ENCODE measurements around the gene KIF5B. TPM values are rescaled to one million over a fixed set of nuclear protein-coding genes. Genes with fewer than 3 reads are reported as not detected.

KIF5B gene
- total RNA-seq, 2 donors from 2014 or later, result 148 to 164 TPM

- Histone ChIP-seq H3K9me3 (no peaks in the 10 kb centered on the region), H3K36me3 (no peaks in the 10 kb centered on the region), H3K27ac (no peak overlapping the region), H3K4me3 (no peak overlapping the region), H3K4me1 (ENCODE audit: control insufficient read depth in 1 of 2, low read depth in 2 of 2) (no peaks in the 10 kb centered on the region), H3K27me3 (replicated peaks; ENCODE audit: insufficient read depth) (no peaks in the 10 kb centered on the region)
- ATAC-seq (ENCODE audit: insufficient number of reproducible peaks, low FRiP score, low read depth), result no peak
- no peak for DNase-seq (ENCODE audit: low spot score)
- TF ChIP-seq CTCF (IDR thresholded peaks at IDR 0.05), result no peak
Measured at GRCh38 chr10:31963589-31963980, 92.6 kb downstream of the KIF5B start.

- H3K4me1 ChIP-seq (ENCODE audit: control insufficient read depth in 1 of 2, low read depth in 2 of 2), result no peaks in the 10 kb centered on the region
- no peaks in the 10 kb centered on the region for H3K9me3 ChIP-seq
- no peak overlapping the region for H3K27ac ChIP-seq
- H3K36me3 ChIP-seq, result no peaks in the 10 kb centered on the region
- H3K27me3 ChIP-seq (replicated peaks; ENCODE audit: insufficient read depth), result no peaks in the 10 kb centered on the region
- no peak overlapping the region for H3K4me3 ChIP-seq
- no peak for ATAC-seq (ENCODE audit: insufficient number of reproducible peaks, low FRiP score, low read depth)
- no peak for TF ChIP-seq CTCF (IDR thresholded peaks at IDR 0.05)
- no peak for DNase-seq (ENCODE audit: low spot score)
Measured at GRCh38 chr10:31962826-31963588, 93.2 kb downstream of the KIF5B start.

GRCh38 chr10:31961277-31962074 lies 94.7 kb downstream of the KIF5B start:
- Histone ChIP-seq H3K27me3 (replicated peaks; ENCODE audit: insufficient read depth) (no peaks in the 10 kb centered on the region), H3K4me3 (no peak overlapping the region), H3K27ac (no peak overlapping the region), H3K9me3 (no peaks in the 10 kb centered on the region), H3K36me3 (no peaks in the 10 kb centered on the region), H3K4me1 (ENCODE audit: control insufficient read depth in 1 of 2, low read depth in 2 of 2) (no peaks in the 10 kb centered on the region)
- no peak for TF ChIP-seq CTCF (IDR thresholded peaks at IDR 0.05)
- ATAC-seq (ENCODE audit: insufficient number of reproducible peaks, low FRiP score, low read depth) (no peak), DNase-seq (ENCODE audit: low spot score) (no peak)

GRCh38 chr10:31959461-31960173 lies 96.6 kb downstream of the KIF5B start:
- DNase-seq (ENCODE audit: low spot score) (no peak), ATAC-seq (ENCODE audit: insufficient number of reproducible peaks, low FRiP score, low read depth) (no peak)
- Histone ChIP-seq H3K4me1 (ENCODE audit: control insufficient read depth in 1 of 2, low read depth in 2 of 2) (no peaks in the 10 kb centered on the region), H3K36me3 (no peaks in the 10 kb centered on the region), H3K4me3 (no peak overlapping the region), H3K9me3 (no peaks in the 10 kb centered on the region), H3K27me3 (replicated peaks; ENCODE audit: insufficient read depth) (no peaks in the 10 kb centered on the region), H3K27ac (no peak overlapping the region)
- TF ChIP-seq CTCF (IDR thresholded peaks at IDR 0.05), result no peak

Other genes with a start within 250 kb of the KIF5B start
- 10 to 100 TPM; 26.3 to 37.2 TPM for gene ARHGAP12, start 127.6 kb downstream of the KIF5B start, total RNA-seq

All from thoracic aorta (tissue), 2 donors.